ENCODE data around the gene CNOT2.

DNA sequence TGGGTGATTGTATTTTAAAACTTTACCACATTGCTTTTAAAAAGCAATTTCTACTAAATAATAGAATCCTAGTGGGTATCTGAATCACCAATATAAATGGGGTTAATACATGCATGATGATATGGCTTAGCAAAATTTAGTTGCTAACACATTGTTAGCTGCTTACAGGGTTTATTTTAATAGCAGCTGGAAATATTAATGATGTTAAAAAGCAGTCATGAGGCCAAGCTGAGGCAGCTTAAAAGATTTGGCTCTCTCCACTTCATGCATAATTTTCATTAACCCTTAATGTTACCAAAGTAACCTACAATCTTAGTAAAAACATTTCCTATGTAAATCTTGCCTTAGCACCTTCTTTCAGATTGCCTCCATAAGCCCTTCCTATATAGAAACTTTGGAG lies 49.2 kb upstream of the CNOT2 start:
- TF ChIP-seq POLR2AphosphoS5 (IDR thresholded peaks at IDR 0.05; ENCODE audit: low read depth, low read length), result no peak
- TF ChIP-seq, protein P1, sequence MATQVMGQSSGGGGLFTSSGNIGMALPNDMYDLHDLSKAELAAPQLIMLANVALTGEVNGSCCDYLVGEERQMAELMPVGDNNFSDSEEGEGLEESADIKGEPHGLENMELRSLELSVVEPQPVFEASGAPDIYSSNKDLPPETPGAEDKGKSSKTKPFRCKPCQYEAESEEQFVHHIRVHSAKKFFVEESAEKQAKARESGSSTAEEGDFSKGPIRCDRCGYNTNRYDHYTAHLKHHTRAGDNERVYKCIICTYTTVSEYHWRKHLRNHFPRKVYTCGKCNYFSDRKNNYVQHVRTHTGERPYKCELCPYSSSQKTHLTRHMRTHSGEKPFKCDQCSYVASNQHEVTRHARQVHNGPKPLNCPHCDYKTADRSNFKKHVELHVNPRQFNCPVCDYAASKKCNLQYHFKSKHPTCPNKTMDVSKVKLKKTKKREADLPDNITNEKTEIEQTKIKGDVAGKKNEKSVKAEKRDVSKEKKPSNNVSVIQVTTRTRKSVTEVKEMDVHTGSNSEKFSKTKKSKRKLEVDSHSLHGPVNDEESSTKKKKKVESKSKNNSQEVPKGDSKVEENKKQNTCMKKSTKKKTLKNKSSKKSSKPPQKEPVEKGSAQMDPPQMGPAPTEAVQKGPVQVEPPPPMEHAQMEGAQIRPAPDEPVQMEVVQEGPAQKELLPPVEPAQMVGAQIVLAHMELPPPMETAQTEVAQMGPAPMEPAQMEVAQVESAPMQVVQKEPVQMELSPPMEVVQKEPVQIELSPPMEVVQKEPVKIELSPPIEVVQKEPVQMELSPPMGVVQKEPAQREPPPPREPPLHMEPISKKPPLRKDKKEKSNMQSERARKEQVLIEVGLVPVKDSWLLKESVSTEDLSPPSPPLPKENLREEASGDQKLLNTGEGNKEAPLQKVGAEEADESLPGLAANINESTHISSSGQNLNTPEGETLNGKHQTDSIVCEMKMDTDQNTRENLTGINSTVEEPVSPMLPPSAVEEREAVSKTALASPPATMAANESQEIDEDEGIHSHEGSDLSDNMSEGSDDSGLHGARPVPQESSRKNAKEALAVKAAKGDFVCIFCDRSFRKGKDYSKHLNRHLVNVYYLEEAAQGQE (IDR thresholded peaks at IDR 0.05; ENCODE audit: insufficient read depth in 1 of 2, low read depth in 2 of 2, low read length in 2 of 2), result no peak
